HepG2 (cell line): ENCODE data around the gene TIMM17A. TPM values are rescaled to one million over a fixed set of nuclear protein-coding genes. Genes with fewer than 3 reads are reported as not detected.

Source experiments
- ETS1 ChIP-seq: sonication (generic); formaldehyde crosslinking; IDR thresholded peaks from 2 replicates; pipeline ENCODE4 v1.4.0; 2020; ENCODE audit warnings: missing genetic modification reagents
- SNAPC4 ChIP-seq: sonication (generic); formaldehyde crosslinking; IDR thresholded peaks from 2 replicates; pipeline ENCODE4 v1.4.0; 2020; ENCODE audit warnings: mild to moderate bottlenecking, missing genetic modification reagents
- TOE1 ChIP-seq: sonication (generic); formaldehyde crosslinking; IDR thresholded peaks from 2 replicates; pipeline ENCODE4 v1.4.0; 2020; ENCODE audit warnings: mild to moderate bottlenecking, missing genetic modification reagents
- ZBTB49 ChIP-seq: sonication (generic); formaldehyde crosslinking; IDR thresholded peaks from 2 replicates; pipeline ENCODE4 v1.4.0; 2020; ENCODE audit warnings: missing genetic modification reagents, borderline replicate concordance
- ZNF777 ChIP-seq: sonication (generic); formaldehyde crosslinking; IDR thresholded peaks from 2 replicates; pipeline ENCODE4 v1.4.0; 2020; ENCODE audit warnings: missing genetic modification reagents
- ZNF878 ChIP-seq: sonication (generic); formaldehyde crosslinking; IDR thresholded peaks from 2 replicates; pipeline ENCODE4 v1.8.1; 2023; ENCODE audit warnings: mild to moderate bottlenecking, missing genetic modification reagents, moderate library complexity
- ZSCAN30 ChIP-seq: sonication (generic); formaldehyde crosslinking; IDR thresholded peaks from 2 replicates; pipeline ENCODE4 v1.5.0; 2020; ENCODE audit warnings: mild to moderate bottlenecking, missing genetic modification reagents
- polyA plus RNA-seq, 8 experiments: library from polyadenylated mRNA; depleted of rRNA in 3 of 8; stranded (reverse) in 7 of 8; unstranded in 1 of 8; fragments of >200 nt; fragmentation: Illumina TruSeq in 4 of 8; extraction: Trizol in 4 of 8; gene quantifications; 2 replicates each; pipeline versions ENCODE4 v1.2.1 to v1.2.3, GENCODE V29; 2011 to 2016; ENCODE audit warnings: low read depth in 4 of 8, missing spikeins in 1 of 8, mixed read lengths in 1 of 8; ENCODE audit not compliant: insufficient read depth in 1 of 8
- total RNA-seq, 5 experiments: library from RNA; depleted of rRNA; stranded (reverse); fragments of >200 nt; fragmentation: Illumina TruSeq; extraction: Trizol; gene quantifications; 2 replicates each; pipeline ENCODE4 v1.2.3, GENCODE V29; 2016; ENCODE audit warnings: low read depth in 1 of 5

TIMM17A gene
- total and polyA plus RNA-seq, 2 of the 13 experiments (the other 11 are each of a cell fraction or from before 2014, with no cell fraction given) = 50.8 to 97.8 TPM

- TF ChIP-seq SNAPC4 (CRISPR knock-in tag) (no peak), ZSCAN30 (CRISPR knock-in tag) (no peak), ZNF878 (no peak), ZBTB49 (CRISPR knock-in tag) (no peak), ETS1 (no peak), TOE1 (CRISPR knock-in tag) (no peak), ZNF777 (CRISPR knock-in tag) (no peak)
- TF ChIP-seq, all 625 proteins: peak for 0
Measured at GRCh38 chr1:201918343-201918742, 37.0 kb upstream of the TIMM17A start (continued).
